Glomerular visceral epithelial cell (primary cell): ENCODE measurements around the gene KNTC1.
"Not testable (repeated sequence)": the region's sequence is repeated elsewhere in the genome, so short reads cannot be mapped to it uniquely, and the experiment has no call there.

Experiments used
- DNase-seq: peaks from one replicate; pipeline ENCODE4 v3.0.0-alpha.2; 2016; ENCODE audit errors: extremely low spot score

Gene KNTC1

GRCh38 chr12:122563361-122563760 lies 36.3 kb downstream of the KNTC1 start:
- DNase-seq, result no peak

GRCh38 chr12:122566816-122567215 lies 39.8 kb downstream of the KNTC1 start:
- DNase-seq, result not testable (repeated sequence)

- no peak for DNase-seq
Observed at GRCh38 chr12:122569288-122569687, 42.2 kb downstream of the KNTC1 start.

GRCh38 chr12:122570006-122570405 lies 43.0 kb downstream of the KNTC1 start:
- DNase-seq, result peak; percentile 31

GRCh38 chr12:122571821-122572220 lies 44.8 kb downstream of the KNTC1 start:
- no peak for DNase-seq

- DNase-seq, result not testable (repeated sequence)
Observed at GRCh38 chr12:122583294-122583693, 56.2 kb downstream of the KNTC1 start.

- no peak for DNase-seq
Observed at GRCh38 chr12:122584177-122584863, 57.3 kb downstream of the KNTC1 start.

GRCh38 chr12:122590990-122591389 lies 63.9 kb downstream of the KNTC1 start:
- DNase-seq, result no peak

GRCh38 chr12:122591966-122592365 lies 64.9 kb downstream of the KNTC1 start:
- DNase-seq, result not testable (repeated sequence)

GRCh38 chr12:122592543-122592942 lies 65.5 kb downstream of the KNTC1 start:
- DNase-seq, result not testable (repeated sequence)

- DNase-seq, result no peak
Observed at GRCh38 chr12:122593910-122594309, 66.9 kb downstream of the KNTC1 start.

- DNase-seq, result no peak
Observed at GRCh38 chr12:122596838-122597237, 69.8 kb downstream of the KNTC1 start.

GRCh38 chr12:122602456-122602855 lies 75.4 kb downstream of the KNTC1 start:
- DNase-seq, result no peak

- no peak for DNase-seq
Observed at GRCh38 chr12:122604993-122605392, 77.9 kb downstream of the KNTC1 start.

- no peak for DNase-seq
Observed at GRCh38 chr12:122609732-122610131, 82.7 kb downstream of the KNTC1 start.

- no peak for DNase-seq
Observed at GRCh38 chr12:122610207-122610606, 83.2 kb downstream of the KNTC1 start.

- no peak for DNase-seq
Observed at GRCh38 chr12:122610911-122611310, 83.9 kb downstream of the KNTC1 start.

GRCh38 chr12:122614839-122615238 lies 87.8 kb downstream of the KNTC1 start:
- DNase-seq, result no peak

- DNase-seq, result no peak
Observed at GRCh38 chr12:122615780-122616179, 88.7 kb downstream of the KNTC1 start.

- DNase-seq, result no peak
Observed at GRCh38 chr12:122635471-122635870, 108.4 kb downstream of the KNTC1 start.

GRCh38 chr12:122643207-122643805 lies 116.3 kb downstream of the KNTC1 start:
- DNase-seq, result no peak

GRCh38 chr12:122646517-122647217 lies 119.6 kb downstream of the KNTC1 start:
- DNase-seq, result peak; percentile 30
